Measurements from ENCODE around the gene ZBTB45. TPM values are rescaled to one million over a fixed set of nuclear protein-coding genes. Genes with fewer than 3 reads are reported as not detected.

ZBTB45 gene
- total RNA-seq, 1 experiment from 2014 or later, result 19.7 TPM

- 0 out of 2 replicates have a peak, but pooled peaks have one; percentile 48 for TF ChIP-seq ARID4B (CRISPR knock-in tag; IDR thresholded peaks at IDR 0.05; ENCODE audit: borderline replicate concordance)
- no peak for TF ChIP-seq ZNF512 (CRISPR knock-in tag; IDR thresholded peaks at IDR 0.05; ENCODE audit: borderline replicate concordance)
- TF ChIP-seq ZNF263 (CRISPR knock-in tag; IDR thresholded peaks at IDR 0.05; ENCODE audit: low read depth), result no peak
- no peak for TF ChIP-seq IRF1 (CRISPR knock-in tag; IDR thresholded peaks at IDR 0.05)
- no peak for TF ChIP-seq OVOL2 (CRISPR knock-in tag; IDR thresholded peaks at IDR 0.05; ENCODE audit: borderline replicate concordance)
- no peak for TF ChIP-seq ZNF425 (CRISPR knock-in tag; conservative IDR thresholded peaks at IDR 0.05)
- TF ChIP-seq MXD4 (CRISPR knock-in tag; IDR thresholded peaks at IDR 0.05; ENCODE audit: borderline replicate concordance), result no peak
- TF ChIP-seq ZSCAN18 (CRISPR knock-in tag; IDR thresholded peaks at IDR 0.05), result no peak
- no peak for TF ChIP-seq E2F1 (CRISPR knock-in tag; IDR thresholded peaks at IDR 0.05)
- TF ChIP-seq ATF1 (CRISPR knock-in tag; IDR thresholded peaks at IDR 0.05), result peak; percentile 75; the same call in 1 of the 2 replicates
- no peak for TF ChIP-seq KAT7 (CRISPR knock-in tag; IDR thresholded peaks at IDR 0.05; ENCODE audit: borderline replicate concordance)
- TF ChIP-seq FOXJ3 (CRISPR knock-in tag; IDR thresholded peaks at IDR 0.05; ENCODE audit: borderline replicate concordance), result no peak
- TF ChIP-seq FOXP4 (CRISPR knock-in tag; IDR thresholded peaks at IDR 0.05), result peak; percentile 45; the same call in 1 of the 2 replicates
- no peak for TF ChIP-seq NR3C1 (CRISPR knock-in tag; conservative IDR thresholded peaks at IDR 0.05; ENCODE audit: low read depth)
- peak; percentile 83; the same call in 1 of the 2 replicates for TF ChIP-seq SP1 (CRISPR knock-in tag; conservative IDR thresholded peaks at IDR 0.05)
- TF ChIP-seq HMGA2 (CRISPR knock-in tag; IDR thresholded peaks at IDR 0.05), result no peak
- no peak for TF ChIP-seq ZNF671 (CRISPR knock-in tag; IDR thresholded peaks at IDR 0.05)
- TF ChIP-seq MLX (CRISPR knock-in tag; IDR thresholded peaks at IDR 0.05), result no peak
- no peak for TF ChIP-seq ATF2 (CRISPR knock-in tag; IDR thresholded peaks at IDR 0.05; ENCODE audit: borderline replicate concordance, low read depth)
- TF ChIP-seq ZNF232 (CRISPR knock-in tag; IDR thresholded peaks at IDR 0.05), result 0 out of 2 replicates have a peak, but pooled peaks have one; percentile 42
- TF ChIP-seq CREB1 (CRISPR knock-in tag; IDR thresholded peaks at IDR 0.05), result no peak
- TF ChIP-seq TEAD1 (CRISPR knock-in tag; IDR thresholded peaks at IDR 0.05), result 0 out of 2 replicates have a peak, but pooled peaks have one; percentile 29
Observed at GRCh38 chr19:58543826-58544590, 24.4 kb upstream of the ZBTB45 start, which contains the start of gene TRIM28 (continued).

Data from WTC11 (cell line).